K562 (cell line): ENCODE data around the gene UBE2Q1. TPM values are rescaled to one million over a fixed set of nuclear protein-coding genes. Genes with fewer than 3 reads are reported as not detected.

ENCODE experiments used
- BCL6 ChIP-seq: fragments of 250-450 bp; sonication (Bioruptor Pico); IDR thresholded peaks from 2 replicates; pipeline ENCODE4 v1.4.0; 2020
- CREM ChIP-seq: IDR thresholded peaks from 2 replicates; pipeline ENCODE4 v1.6.1; 2014; ENCODE audit warnings: antibody characterized with exemption, low read depth
- CXXC5 ChIP-seq: fragments of 250-450 bp; sonication (Bioruptor Pico); IDR thresholded peaks from 2 replicates; pipeline ENCODE4 v1.8.0; 2022; ENCODE audit warnings: inconsistent platforms, mild to moderate bottlenecking, moderate library complexity
- DIDO1 ChIP-seq: fragments of 450-650 bp; IDR thresholded peaks from 2 replicates; pipeline ENCODE4 v1.6.1; 2016; ENCODE audit warnings: low read depth, missing biosample characterization, missing genetic modification characterization
- FOXM1 ChIP-seq, 2 experiments: fragments of 450-650 bp in 1 of 2; sonication (generic) in 1 of 2; formaldehyde crosslinking in 1 of 2; IDR thresholded peaks; 2 replicates each; pipeline versions ENCODE4 v1.6.1 to v1.9.0; 2017 to 2022; ENCODE audit warnings: low read depth in 2 of 2, mild to moderate bottlenecking in 2 of 2, missing genetic modification reagents in 1 of 2, moderate library complexity in 1 of 2
- FUS ChIP-seq: fragments of 200-400 bp; formaldehyde crosslinking; optimal IDR thresholded peaks from 2 replicates; pipeline ENCODE3; 2017; ENCODE audit warnings: low read depth, low read length
- GTF2F1 ChIP-seq: IDR thresholded peaks from 2 replicates; pipeline ENCODE4 v1.6.1; 2011; ENCODE audit warnings: low read depth, low read length, improper control_type of control experiment
- HDAC2 ChIP-seq: fragments of 450-650 bp; IDR thresholded peaks from 2 replicates; pipeline ENCODE4 v1.6.1; 2016; ENCODE audit warnings: mild to moderate bottlenecking
- HMG20B ChIP-seq: fragments of 250-450 bp; sonication (Bioruptor Pico); IDR thresholded peaks from 2 replicates; pipeline ENCODE4 v1.5.0; 2021; ENCODE audit warnings: mild to moderate bottlenecking
- JUND ChIP-seq, 2 experiments: IDR thresholded peaks; 2 replicates in 1 of 2; 3 replicates in 1 of 2; pipeline ENCODE4 v1.6.1; 2011; ENCODE audit warnings: borderline replicate concordance in 2 of 2, low read depth in 2 of 2, low read length in 2 of 2, improper control_type of control experiment in 1 of 2, missing biosample characterization in 1 of 2, missing genetic modification characterization in 1 of 2, missing genetic modification reagents in 1 of 2
- KHSRP ChIP-seq: fragments of 450-650 bp; IDR thresholded peaks from 2 replicates; pipeline ENCODE4 v1.6.1; 2017
- RAD51 ChIP-seq: fragments of 450-650 bp; IDR thresholded peaks from 2 replicates; pipeline ENCODE4 v1.7.1; 2016; ENCODE audit warnings: low read depth, mild to moderate bottlenecking, borderline replicate concordance
- RFX1 ChIP-seq: fragments of 450-650 bp; IDR thresholded peaks from 2 replicates; pipeline ENCODE4 v1.6.1; 2016; ENCODE audit warnings: mild to moderate bottlenecking, moderate library complexity
- SMARCE1 ChIP-seq: fragments of 450-650 bp; IDR thresholded peaks from 2 replicates; pipeline ENCODE4 v1.7.1; 2016; ENCODE audit warnings: mild to moderate bottlenecking
- TAF1 ChIP-seq: IDR thresholded peaks from 2 replicates; pipeline ENCODE4 v1.6.1; 2011; ENCODE audit warnings: mild to moderate bottlenecking, low read length, moderate library complexity; ENCODE audit not compliant: insufficient read depth, control insufficient read depth, severe bottlenecking; ENCODE audit errors: extremely low read depth
- THAP12 ChIP-seq: fragments of 250-450 bp; sonication (Bioruptor Pico); IDR thresholded peaks from 2 replicates; pipeline ENCODE4 v1.9.0; 2021; ENCODE audit warnings: mild to moderate bottlenecking, inconsistent platforms
- ZBTB34 ChIP-seq: fragments of 250-450 bp; sonication (Bioruptor Pico); IDR thresholded peaks from 2 replicates; pipeline ENCODE4 v1.8.0; 2021; ENCODE audit warnings: mild to moderate bottlenecking, moderate library complexity
- polyA plus RNA-seq, 8 experiments: library from polyadenylated mRNA; depleted of rRNA in 4 of 8; stranded (reverse) in 5 of 8; unstranded in 3 of 8; fragments of >200 nt; fragmentation: Nextera tagmentation in 2 of 8; fragmentation: Illumina TruSeq in 1 of 8; extraction: Ambion mirVana in 2 of 8; extraction: Trizol in 1 of 8; gene quantifications; 2 replicates each; pipeline versions ENCODE4 v1.2.1 to v1.2.3, GENCODE V29; 2011 to 2014; ENCODE audit warnings: inconsistent platforms in 1 of 8, missing spikeins in 1 of 8
- total RNA-seq, 7 experiments: library from RNA; depleted of rRNA in 6 of 7; stranded (reverse); fragments of >200 nt in 6 of 7; fragmentation: Illumina TruSeq in 2 of 7; extraction: Trizol in 2 of 7; gene quantifications; 2 replicates each; pipeline versions ENCODE4 v1.2.1 to v1.2.3, GENCODE V29; 2011 to 2021; ENCODE audit warnings: low replicate concordance in 1 of 7
- TF ChIP-seq, protein P1 (sequence below), 3 experiments: fragments of 200-800 bp in 1 of 3; fragments of 250-450 bp in 1 of 3; fragments of 450-650 bp in 1 of 3; sonication (Bioruptor Pico) in 1 of 3; sonication (Bioruptor generic) in 1 of 3; formaldehyde crosslinking in 1 of 3; IDR thresholded peaks; 2 replicates each; pipeline versions ENCODE4 v1.6.1 to v1.8.0; 2016 to 2022; ENCODE audit warnings: mild to moderate bottlenecking in 2 of 3, missing genetic modification characterization in 2 of 3, missing compliant biosample characterization in 1 of 3, moderate library complexity in 1 of 3
- TF ChIP-seq, protein P2 (sequence below): sonication (generic); formaldehyde crosslinking; IDR thresholded peaks from 2 replicates; pipeline ENCODE4 v1.8.0; 2022; ENCODE audit warnings: missing genetic modification reagents, mild to moderate bottlenecking, moderate library complexity, borderline replicate concordance

UBE2Q1 gene
- total and polyA plus RNA-seq, 9 of the 15 experiments (the other 6 are each of a cell fraction or from before 2014, with no cell fraction given), result 8.0 to 58.8 (median 27.6) TPM

- TF ChIP-seq HDAC2 (no peak), THAP12 (CRISPR knock-in tag) (no peak), HMG20B (no peak), RFX1 (no peak), CREM (peak; percentile 53), RAD51 (no peak), KHSRP (no peak), BCL6 (CRISPR knock-in tag) (no peak), GTF2F1 (no peak), DIDO1 (no peak), FUS (no peak), SMARCE1 (no peak), FOXM1 (IDR thresholded peaks at IDR 0.05; ENCODE audit: low read depth) (no peak), FOXM1 (CRISPR knock-in tag; IDR thresholded peaks at IDR 0.05; ENCODE audit: low read depth) (peak; percentile 88; the same call in 1 of the 2 replicates), CXXC5 (CRISPR knock-in tag) (peak; percentile 67), TAF1 (no peak), JUND (IDR thresholded peaks at IDR 0.05; ENCODE audit: borderline replicate concordance, low read depth, low read length) (no peak), JUND (tag; IDR thresholded peaks at IDR 0.05; ENCODE audit: borderline replicate concordance, low read depth, low read length) (no peak), ZBTB34 (CRISPR knock-in tag) (no peak)
- TF ChIP-seq, protein P1, sequence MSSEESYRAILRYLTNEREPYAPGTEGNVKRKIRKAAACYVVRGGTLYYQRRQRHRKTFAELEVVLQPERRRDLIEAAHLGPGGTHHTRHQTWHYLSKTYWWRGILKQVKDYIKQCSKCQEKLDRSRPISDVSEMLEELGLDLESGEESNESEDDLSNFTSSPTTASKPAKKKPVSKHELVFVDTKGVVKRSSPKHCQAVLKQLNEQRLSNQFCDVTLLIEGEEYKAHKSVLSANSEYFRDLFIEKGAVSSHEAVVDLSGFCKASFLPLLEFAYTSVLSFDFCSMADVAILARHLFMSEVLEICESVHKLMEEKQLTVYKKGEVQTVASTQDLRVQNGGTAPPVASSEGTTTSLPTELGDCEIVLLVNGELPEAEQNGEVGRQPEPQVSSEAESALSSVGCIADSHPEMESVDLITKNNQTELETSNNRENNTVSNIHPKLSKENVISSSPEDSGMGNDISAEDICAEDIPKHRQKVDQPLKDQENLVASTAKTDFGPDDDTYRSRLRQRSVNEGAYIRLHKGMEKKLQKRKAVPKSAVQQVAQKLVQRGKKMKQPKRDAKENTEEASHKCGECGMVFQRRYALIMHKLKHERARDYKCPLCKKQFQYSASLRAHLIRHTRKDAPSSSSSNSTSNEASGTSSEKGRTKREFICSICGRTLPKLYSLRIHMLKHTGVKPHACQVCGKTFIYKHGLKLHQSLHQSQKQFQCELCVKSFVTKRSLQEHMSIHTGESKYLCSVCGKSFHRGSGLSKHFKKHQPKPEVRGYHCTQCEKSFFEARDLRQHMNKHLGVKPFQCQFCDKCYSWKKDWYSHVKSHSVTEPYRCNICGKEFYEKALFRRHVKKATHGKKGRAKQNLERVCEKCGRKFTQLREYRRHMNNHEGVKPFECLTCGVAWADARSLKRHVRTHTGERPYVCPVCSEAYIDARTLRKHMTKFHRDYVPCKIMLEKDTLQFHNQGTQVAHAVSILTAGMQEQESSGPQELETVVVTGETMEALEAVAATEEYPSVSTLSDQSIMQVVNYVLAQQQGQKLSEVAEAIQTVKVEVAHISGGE (CRISPR knock-in tag; IDR thresholded peaks at IDR 0.05), result 0 out of 6 replicates have a peak, but pooled peaks of 1 of the 3 experiments have one; percentile 29
- TF ChIP-seq, protein P2, sequence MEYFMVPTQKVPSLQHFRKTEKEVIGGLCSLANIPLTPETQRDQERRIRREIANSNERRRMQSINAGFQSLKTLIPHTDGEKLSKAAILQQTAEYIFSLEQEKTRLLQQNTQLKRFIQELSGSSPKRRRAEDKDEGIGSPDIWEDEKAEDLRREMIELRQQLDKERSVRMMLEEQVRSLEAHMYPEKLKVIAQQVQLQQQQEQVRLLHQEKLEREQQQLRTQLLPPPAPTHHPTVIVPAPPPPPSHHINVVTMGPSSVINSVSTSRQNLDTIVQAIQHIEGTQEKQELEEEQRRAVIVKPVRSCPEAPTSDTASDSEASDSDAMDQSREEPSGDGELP (CRISPR knock-in tag), result peak; percentile 85
Observed at GRCh38 chr1:154567386-154568156, 9.1 kb upstream of the UBE2Q1 start, which contains the start of gene CHRNB2 (continued).
